CD4-positive, alpha-beta T cell treated with Interleukin-6 at 100 ng/mL for 8 hours (primary cell): Measurements from ENCODE around the gene NRIP1.

Experiments used
- DNase-seq: peaks from one replicate; pipeline ENCODE4 v3.0.0-alpha.2; 2020; ENCODE audit warnings: mixed read lengths, low spot score

NRIP1 gene

GRCh38 chr21:15063814-15064575 lies 805 bp downstream of the NRIP1 start:
- DNase-seq: no peak

GRCh38 chr21:15063081-15063813 lies 1.6 kb downstream of the NRIP1 start:
- DNase-seq: no peak

GRCh38 chr21:15062606-15062965 lies 2.2 kb downstream of the NRIP1 start:
- DNase-seq: no peak

- DNase-seq: no peak
These were observed 2.8 kb downstream of the NRIP1 start for GRCh38 chr21:15061747-15062605.

GRCh38 chr21:15061279-15061678 lies 3.5 kb downstream of the NRIP1 start:
- DNase-seq: no peak

- no peak for DNase-seq
These were observed 4.1 kb downstream of the NRIP1 start for GRCh38 chr21:15060543-15061175.

GRCh38 chr21:15059397-15059796 lies 5.4 kb downstream of the NRIP1 start:
- DNase-seq: no peak

- no peak for DNase-seq
These were observed 5.9 kb downstream of the NRIP1 start for GRCh38 chr21:15058854-15059263.

- DNase-seq: no peak
These were observed 7.5 kb downstream of the NRIP1 start for GRCh38 chr21:15057285-15057684.

GRCh38 chr21:15054606-15055239 lies 10.1 kb downstream of the NRIP1 start:
- no peak for DNase-seq

GRCh38 chr21:15054089-15054488 lies 10.7 kb downstream of the NRIP1 start:
- no peak for DNase-seq

GRCh38 chr21:15053500-15053899 lies 11.3 kb downstream of the NRIP1 start:
- no peak for DNase-seq

- no peak for DNase-seq
These were observed 12.4 kb downstream of the NRIP1 start for GRCh38 chr21:15052459-15052763.

- DNase-seq: no peak
These were observed 12.9 kb downstream of the NRIP1 start for GRCh38 chr21:15051644-15052458.

- DNase-seq: no peak
These were observed 14.0 kb downstream of the NRIP1 start for GRCh38 chr21:15050568-15051377.

- no peak for DNase-seq
These were observed 19.8 kb downstream of the NRIP1 start for GRCh38 chr21:15045017-15045416.

GRCh38 chr21:15042531-15042930 lies 22.3 kb downstream of the NRIP1 start:
- no peak for DNase-seq

GRCh38 chr21:15039607-15040299 lies 25.0 kb downstream of the NRIP1 start:
- no peak for DNase-seq

GRCh38 chr21:15037900-15038293 lies 26.9 kb downstream of the NRIP1 start:
- DNase-seq: no peak
